ENCODE data around the gene AFF3.

DNA sequence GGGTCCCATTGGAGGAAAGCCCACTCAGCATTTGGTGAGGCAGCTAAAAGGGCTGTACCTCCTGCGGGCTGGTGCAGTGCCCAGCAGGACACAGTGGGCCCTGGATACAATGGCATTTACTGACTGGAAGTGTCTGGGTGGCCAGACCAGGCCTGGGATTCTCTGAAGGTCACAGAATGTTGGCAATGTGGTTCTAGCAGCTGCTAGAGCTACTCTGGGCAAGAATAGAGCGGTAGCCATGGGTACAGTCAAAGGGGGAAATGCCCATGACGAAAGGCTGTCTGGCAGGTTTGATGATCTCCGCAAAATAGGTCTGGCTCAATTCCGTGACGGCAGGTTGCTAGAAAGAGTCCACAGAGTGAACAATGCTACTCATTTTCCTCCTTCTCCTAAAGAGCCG, 241.8 kb downstream of the AFF3 start:
- TF ChIP-seq FOXA1 (IDR thresholded peaks at IDR 0.05) = no peak
- no peak for TF ChIP-seq FOXK2 (IDR thresholded peaks at IDR 0.05)
- no peak for TF ChIP-seq BHLHE40 (IDR thresholded peaks at IDR 0.05; ENCODE audit: borderline replicate concordance)
- TF ChIP-seq SUZ12 (IDR thresholded peaks at IDR 0.05) = no peak
- TF ChIP-seq, protein P1, sequence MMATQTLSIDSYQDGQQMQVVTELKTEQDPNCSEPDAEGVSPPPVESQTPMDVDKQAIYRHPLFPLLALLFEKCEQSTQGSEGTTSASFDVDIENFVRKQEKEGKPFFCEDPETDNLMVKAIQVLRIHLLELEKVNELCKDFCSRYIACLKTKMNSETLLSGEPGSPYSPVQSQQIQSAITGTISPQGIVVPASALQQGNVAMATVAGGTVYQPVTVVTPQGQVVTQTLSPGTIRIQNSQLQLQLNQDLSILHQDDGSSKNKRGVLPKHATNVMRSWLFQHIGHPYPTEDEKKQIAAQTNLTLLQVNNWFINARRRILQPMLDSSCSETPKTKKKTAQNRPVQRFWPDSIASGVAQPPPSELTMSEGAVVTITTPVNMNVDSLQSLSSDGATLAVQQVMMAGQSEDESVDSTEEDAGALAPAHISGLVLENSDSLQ (IDR thresholded peaks at IDR 0.05) = no peak
- TF ChIP-seq FOXM1 (IDR thresholded peaks at IDR 0.05; ENCODE audit: borderline replicate concordance) = no peak
- no peak for TF ChIP-seq HDGF (IDR thresholded peaks at IDR 0.05; ENCODE audit: borderline replicate concordance)
- no peak for TF ChIP-seq ARNT (IDR thresholded peaks at IDR 0.05)
- TF ChIP-seq ZNF384 (IDR thresholded peaks at IDR 0.05) = no peak
- TF ChIP-seq CTBP1 (IDR thresholded peaks at IDR 0.05; ENCODE audit: borderline replicate concordance) = no peak
- TF ChIP-seq SP1 (IDR thresholded peaks at IDR 0.05) = no peak
- no peak for TF ChIP-seq TARDBP (IDR thresholded peaks at IDR 0.05)
- TF ChIP-seq NFRKB (IDR thresholded peaks at IDR 0.05) = no peak
- no peak for TF ChIP-seq LEF1 (IDR thresholded peaks at IDR 0.05; ENCODE audit: borderline replicate concordance)

Data from HEK293T (cell line).